Activated naive CD8-positive, alpha-beta T cell treated with anti-CD3 and anti-CD28 coated beads, Interleukin-2, amount 50 U/mL, for 24 hours (primary cell): ENCODE results near the gene SEL1L2.

Experiments used
- ATAC-seq: fragments of 150-1000 bp; cut with Tn5 transposase; one replicate; pipeline ENCODE4 v1.10.0; 2021
- DNase-seq: peaks from one replicate; pipeline ENCODE4 v3.0.0; 2021
- H3K27ac Mint-ChIP-seq: one replicate; pipeline ENCODE4 v1.8.0; 2021; ENCODE audit warnings: mild to moderate bottlenecking, mixed read lengths
- H3K27me3 Mint-ChIP-seq: one replicate; pipeline ENCODE4 v1.8.0; 2021; ENCODE audit warnings: mixed read lengths
- H3K36me3 Mint-ChIP-seq: one replicate; pipeline ENCODE4 v1.8.0; 2021; ENCODE audit warnings: low read depth, mixed read lengths
- H3K4me1 Mint-ChIP-seq: one replicate; pipeline ENCODE4 v1.8.0; 2021; ENCODE audit warnings: mixed read lengths
- H3K4me3 Mint-ChIP-seq: one replicate; pipeline ENCODE4 v1.8.0; 2021; ENCODE audit warnings: mild to moderate bottlenecking, moderate library complexity, mixed read lengths
- H3K9me3 Mint-ChIP-seq: one replicate; pipeline ENCODE4 v1.8.0; 2021; ENCODE audit warnings: mixed read lengths

SEL1L2 gene

DNA sequence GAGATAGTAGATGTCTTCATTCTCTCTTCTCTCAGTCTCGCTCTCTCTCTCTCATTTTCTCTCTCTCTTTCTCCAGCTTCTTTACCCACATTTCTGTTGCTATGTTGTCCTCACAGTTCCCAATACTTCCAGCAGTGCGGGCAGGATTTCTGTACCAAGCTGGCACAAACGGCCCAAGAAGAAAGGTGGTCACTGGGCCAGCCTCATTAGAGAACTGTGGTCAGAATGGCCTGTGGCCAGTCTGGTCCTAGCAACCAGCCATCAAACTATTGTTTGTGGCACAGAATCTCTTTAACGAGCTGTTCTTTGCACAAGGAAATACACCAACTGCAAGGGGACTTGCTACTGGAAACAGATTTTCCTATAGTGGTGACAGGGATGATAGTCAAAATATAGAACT lies 81.3 kb downstream of the SEL1L2 start:
- Mint-ChIP-seq H3K9me3 (no peaks in the 10 kb centered on the region), H3K36me3 (no peaks in the 10 kb centered on the region), H3K27me3 (peaks cover 3% of the 10 kb centered on the region), H3K4me3 (no peak overlapping the region), H3K4me1 (no peaks in the 10 kb centered on the region), H3K27ac (no peak overlapping the region)
- no peak for ATAC-seq
- no peak for DNase-seq

DNA sequence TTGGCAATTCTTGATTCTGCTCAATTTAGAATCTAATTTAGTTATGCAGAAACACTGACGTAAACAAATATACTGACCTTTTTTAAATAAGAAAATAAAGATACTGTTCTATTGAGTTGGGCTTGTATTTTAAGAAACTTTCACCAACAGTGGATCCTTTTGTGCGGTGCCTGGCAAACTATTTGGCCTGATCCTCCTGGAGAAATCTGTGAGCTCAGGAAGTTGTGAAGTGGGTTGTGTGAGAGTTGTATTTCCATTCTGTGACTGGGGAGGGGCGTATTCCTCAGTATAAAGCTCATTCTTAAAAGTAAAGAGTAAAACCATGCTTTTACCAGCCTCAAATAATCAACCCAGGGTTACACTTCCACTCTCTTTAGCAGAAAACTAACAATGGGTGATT lies 85.6 kb downstream of the SEL1L2 start:
- Mint-ChIP-seq H3K27me3 (peaks cover 3% of the 10 kb centered on the region), H3K9me3 (peaks cover 8% of the 10 kb centered on the region), H3K4me1 (no peaks in the 10 kb centered on the region), H3K27ac (no peak overlapping the region), H3K4me3 (no peak overlapping the region), H3K36me3 (no peaks in the 10 kb centered on the region)
- ATAC-seq: no peak
- DNase-seq: no peak

DNA sequence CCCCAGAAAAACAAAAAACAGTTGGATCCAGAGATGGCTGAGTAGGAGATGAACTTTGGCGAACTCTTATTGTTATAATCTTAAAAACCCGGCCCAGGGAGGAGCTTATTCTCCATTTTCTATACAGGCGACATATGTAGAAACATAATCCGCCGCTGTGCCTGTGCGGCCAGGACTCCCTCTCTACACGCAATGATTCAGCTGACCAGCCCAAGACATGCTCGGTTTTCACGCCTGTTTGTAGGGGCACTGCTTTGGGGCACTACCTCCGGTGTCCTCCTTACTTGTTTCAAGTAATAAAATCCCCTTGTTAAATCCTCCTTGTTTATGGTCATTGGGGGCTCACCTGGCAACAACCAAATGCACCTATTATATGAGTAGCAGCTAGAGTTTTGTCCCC lies 89.9 kb downstream of the SEL1L2 start:
- no peaks in the 10 kb centered on the region for H3K36me3 Mint-ChIP-seq
- ATAC-seq (no peak), DNase-seq (no peak)
- no peaks in the 10 kb centered on the region for H3K4me1 Mint-ChIP-seq
- H3K27me3 Mint-ChIP-seq: no peaks in the 10 kb centered on the region
- no peak overlapping the region for H3K27ac Mint-ChIP-seq
- H3K4me3 Mint-ChIP-seq: no peak overlapping the region
- H3K9me3 Mint-ChIP-seq: peaks cover 8% of the 10 kb centered on the region

DNA sequence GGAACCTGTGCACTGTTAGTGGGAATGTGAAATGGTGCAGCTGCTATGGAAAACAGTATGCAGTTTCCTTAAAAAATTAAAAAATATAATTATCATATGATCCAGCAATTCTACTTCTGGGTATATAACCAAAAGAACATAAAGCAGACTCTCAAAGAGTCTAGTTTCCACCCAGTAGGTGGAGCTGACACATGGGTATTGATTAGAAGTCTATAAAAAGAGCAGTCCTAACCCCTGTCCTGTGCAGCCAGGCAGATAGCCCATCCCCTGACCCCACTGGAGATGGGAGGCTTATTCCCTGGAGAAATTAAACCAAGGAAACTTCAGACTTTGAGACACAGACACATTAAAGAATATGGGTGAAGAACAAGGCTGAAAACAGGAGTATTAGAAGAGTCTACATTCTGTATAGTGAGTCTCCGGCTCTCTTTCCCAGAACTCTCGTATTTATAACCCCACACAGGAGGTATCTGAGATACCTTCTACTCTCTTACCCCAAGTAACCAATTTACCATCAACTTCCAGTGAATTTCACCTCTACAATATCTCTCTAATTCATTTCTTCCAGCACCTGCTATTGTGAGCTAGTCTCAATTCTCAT lies 92.3 kb downstream of the SEL1L2 start:
- DNase-seq (no peak), ATAC-seq (no peak)
- Mint-ChIP-seq H3K9me3 (peaks cover 6% of the 10 kb centered on the region), H3K4me1 (no peaks in the 10 kb centered on the region), H3K4me3 (no peak overlapping the region), H3K36me3 (no peaks in the 10 kb centered on the region), H3K27ac (no peak overlapping the region), H3K27me3 (no peaks in the 10 kb centered on the region)

DNA sequence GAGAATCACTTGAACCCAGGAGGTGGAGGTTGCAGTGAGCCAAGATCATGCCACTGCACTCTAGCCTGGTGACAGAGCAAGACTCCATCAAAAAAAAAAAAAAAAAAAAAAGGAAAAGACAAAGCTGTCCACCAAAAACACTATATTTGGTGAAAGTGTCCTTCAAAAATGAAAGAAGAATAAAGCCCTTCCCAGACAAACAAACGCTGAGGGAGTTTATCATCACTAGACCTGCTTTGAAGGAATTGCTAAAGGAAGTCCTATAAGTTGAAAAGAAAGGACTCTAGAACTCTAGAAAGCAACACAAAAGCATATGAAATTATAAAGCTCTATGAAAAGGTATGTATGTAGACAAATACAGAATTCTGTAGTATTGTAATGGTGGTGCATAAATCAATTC lies 98.8 kb downstream of the SEL1L2 start:
- H3K4me1 Mint-ChIP-seq: no peaks in the 10 kb centered on the region
- H3K9me3 Mint-ChIP-seq: peaks cover 18% of the 10 kb centered on the region
- ATAC-seq (no peak), DNase-seq (no peak)
- H3K36me3 Mint-ChIP-seq: peaks cover 5% of the 10 kb centered on the region
- no peaks in the 10 kb centered on the region for H3K27me3 Mint-ChIP-seq
- H3K4me3 Mint-ChIP-seq: no peak overlapping the region
- no peak overlapping the region for H3K27ac Mint-ChIP-seq

DNA sequence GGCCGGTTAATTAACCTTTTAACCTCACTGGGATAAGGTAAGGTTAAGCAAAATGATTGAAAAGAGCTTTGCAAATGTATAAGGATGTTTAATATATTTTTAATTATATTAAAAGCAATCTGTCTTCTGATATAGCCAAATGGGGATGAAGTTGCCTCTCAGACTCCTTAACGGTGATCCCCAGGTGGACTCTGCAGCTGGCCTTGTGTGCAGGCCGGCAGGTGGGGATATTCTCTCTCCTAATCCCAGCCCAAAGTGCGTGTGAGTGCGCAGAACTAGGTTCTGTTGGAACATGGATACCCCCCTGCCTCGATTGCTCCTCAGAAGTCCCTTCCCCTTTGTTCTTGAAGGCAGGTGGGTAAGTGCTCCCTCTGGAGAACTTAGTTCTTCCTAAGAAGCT lies 105.6 kb downstream of the SEL1L2 start:
- Mint-ChIP-seq H3K4me1 (no peaks in the 10 kb centered on the region), H3K4me3 (no peak overlapping the region), H3K27ac (no peak overlapping the region), H3K9me3 (no peaks in the 10 kb centered on the region), H3K36me3 (no peaks in the 10 kb centered on the region), H3K27me3 (no peaks in the 10 kb centered on the region)
- DNase-seq (no peak), ATAC-seq (no peak)

DNA sequence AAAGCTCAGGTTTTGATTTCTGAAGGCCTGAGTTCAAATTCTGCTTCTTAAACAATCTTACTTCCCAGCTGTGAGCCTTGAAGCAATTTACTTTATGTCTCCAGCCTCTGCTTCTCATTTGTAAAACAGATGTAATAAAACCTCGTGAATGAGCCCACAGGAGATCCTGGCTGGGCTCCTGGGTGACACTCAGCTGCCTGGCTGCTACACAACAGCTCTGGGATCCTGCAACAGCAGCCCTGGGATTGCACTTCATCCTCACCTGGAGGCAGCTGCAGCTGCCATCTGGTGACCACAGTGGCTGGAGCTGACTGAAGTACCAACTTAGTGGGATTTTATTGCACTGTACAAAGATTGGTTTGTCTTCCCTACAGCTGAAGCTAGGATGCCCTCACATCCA lies 107.0 kb downstream of the SEL1L2 start:
- no peak for ATAC-seq
- Mint-ChIP-seq H3K27ac (no peak overlapping the region), H3K4me1 (no peaks in the 10 kb centered on the region), H3K4me3 (no peak overlapping the region), H3K36me3 (no peaks in the 10 kb centered on the region), H3K27me3 (no peaks in the 10 kb centered on the region), H3K9me3 (no peaks in the 10 kb centered on the region)
- no peak for DNase-seq

DNA sequence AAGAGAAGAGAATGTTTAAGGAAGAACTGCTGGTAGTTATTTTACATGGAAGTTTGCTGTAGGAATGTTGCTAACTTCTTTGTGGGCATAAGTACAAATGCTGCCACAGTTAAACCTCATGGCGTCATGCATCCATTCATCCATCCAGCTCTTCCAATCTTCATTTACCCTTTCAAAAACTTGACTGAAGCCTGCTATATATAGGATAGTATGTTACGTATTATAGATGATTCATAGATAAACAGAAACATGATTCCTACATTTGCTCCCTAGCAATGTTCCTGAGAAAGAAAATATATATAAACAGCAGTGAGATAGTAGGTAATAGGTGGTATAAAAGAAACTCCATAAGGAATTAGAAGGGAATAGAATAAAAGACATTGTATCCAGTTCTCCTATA lies 111.8 kb downstream of the SEL1L2 start:
- Mint-ChIP-seq H3K27ac (no peak overlapping the region), H3K27me3 (peaks cover 1% of the 10 kb centered on the region), H3K4me1 (no peaks in the 10 kb centered on the region), H3K36me3 (no peaks in the 10 kb centered on the region), H3K4me3 (no peak overlapping the region), H3K9me3 (no peaks in the 10 kb centered on the region)
- ATAC-seq: no peak
- DNase-seq: no peak

DNA sequence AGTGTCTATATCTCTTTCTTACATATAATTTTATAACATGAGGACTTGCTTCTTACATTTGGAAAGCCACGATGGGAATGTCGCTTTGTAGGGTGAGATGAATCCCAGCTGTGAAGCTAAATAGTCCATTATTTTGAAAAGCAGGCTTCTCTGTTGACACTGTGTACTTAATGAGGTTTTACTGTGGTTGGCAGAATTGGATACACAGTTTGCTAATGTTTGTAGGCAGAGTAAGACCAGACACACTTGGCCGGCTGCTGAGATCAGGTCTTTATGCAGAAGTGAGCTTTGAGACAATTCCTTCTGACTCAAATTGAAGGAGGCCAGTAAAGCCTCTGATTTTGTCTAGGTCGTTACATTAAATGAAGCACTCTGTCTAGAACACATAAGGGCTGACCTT lies 112.6 kb downstream of the SEL1L2 start:
- no peak for DNase-seq
- Mint-ChIP-seq H3K4me3 (no peak overlapping the region), H3K9me3 (no peaks in the 10 kb centered on the region), H3K36me3 (no peaks in the 10 kb centered on the region), H3K27me3 (peaks cover 1% of the 10 kb centered on the region), H3K4me1 (no peaks in the 10 kb centered on the region), H3K27ac (no peak overlapping the region)
- no peak for ATAC-seq

DNA sequence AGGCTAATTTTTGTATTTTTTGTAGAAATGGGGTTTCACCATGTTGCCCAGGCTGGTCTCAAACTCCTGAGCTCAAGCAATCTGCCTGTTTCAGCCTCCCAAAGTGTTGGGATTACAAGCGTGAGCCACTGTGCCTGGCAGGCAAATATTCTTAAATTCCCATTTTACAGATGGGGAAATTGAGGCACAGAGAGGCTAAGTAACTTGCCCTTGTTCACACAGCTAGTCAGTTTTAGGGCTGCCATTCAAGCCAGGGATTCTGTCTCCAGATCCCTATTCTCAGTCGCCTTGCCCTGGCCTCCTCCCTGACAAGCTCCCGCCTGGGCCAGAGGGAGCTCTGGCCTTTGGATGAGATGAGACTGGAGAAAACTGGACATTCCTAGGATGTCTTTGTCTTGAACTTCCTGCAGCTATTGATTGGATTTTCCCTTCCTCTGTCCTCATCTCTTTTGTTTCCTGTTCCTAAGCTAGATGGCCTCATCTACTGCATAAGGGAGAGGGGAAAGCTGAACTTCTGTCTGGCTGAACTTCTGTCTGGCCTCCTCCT lies 115.1 kb downstream of the SEL1L2 start:
- H3K4me1 Mint-ChIP-seq: no peaks in the 10 kb centered on the region
- no peak overlapping the region for H3K27ac Mint-ChIP-seq
- H3K4me3 Mint-ChIP-seq: no peak overlapping the region
- peaks cover 3% of the 10 kb centered on the region for H3K27me3 Mint-ChIP-seq
- ATAC-seq (no peak), DNase-seq (no peak)
- no peaks in the 10 kb centered on the region for H3K9me3 Mint-ChIP-seq
- no peaks in the 10 kb centered on the region for H3K36me3 Mint-ChIP-seq

DNA sequence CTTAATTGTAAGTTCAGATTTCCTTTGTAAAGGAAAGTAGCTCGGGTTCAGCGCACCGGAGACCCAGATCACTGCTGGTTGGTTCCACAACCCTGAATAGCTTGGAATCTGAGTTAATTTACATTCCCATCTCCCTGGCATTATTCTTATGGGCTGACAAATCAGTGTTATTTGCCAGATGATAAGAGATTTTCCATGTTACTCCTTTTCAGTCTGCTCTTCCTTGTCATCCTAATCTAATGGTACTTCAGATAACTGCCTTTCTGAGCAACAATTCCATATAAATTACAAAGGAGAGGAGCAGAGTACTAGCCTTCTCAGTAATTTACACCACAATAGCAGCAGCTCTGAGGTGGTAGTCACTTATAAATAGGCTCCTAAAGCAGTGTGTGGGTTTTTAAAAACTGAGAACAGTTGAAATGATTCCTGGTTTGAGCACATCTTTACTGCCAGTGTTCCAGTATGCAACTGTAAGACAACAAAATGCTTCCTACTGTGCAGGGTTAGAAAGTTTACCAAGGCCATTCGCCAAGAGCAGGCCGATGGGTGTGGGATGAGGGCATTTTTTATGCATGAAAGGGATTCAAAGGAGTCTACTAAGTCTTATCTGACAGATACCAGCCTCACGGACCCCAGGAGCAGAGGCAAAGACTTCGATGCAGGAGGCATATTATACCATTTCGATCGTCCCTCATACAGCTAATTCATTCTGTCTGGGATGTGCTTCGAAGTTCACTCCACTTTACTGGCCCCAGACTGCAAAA lies 115.8 kb downstream of the SEL1L2 start:
- ATAC-seq: no peak
- Mint-ChIP-seq H3K36me3 (no peaks in the 10 kb centered on the region), H3K27me3 (peaks cover 3% of the 10 kb centered on the region), H3K27ac (no peak overlapping the region), H3K4me3 (no peak overlapping the region), H3K9me3 (no peaks in the 10 kb centered on the region), H3K4me1 (no peaks in the 10 kb centered on the region)
- DNase-seq: no peak

DNA sequence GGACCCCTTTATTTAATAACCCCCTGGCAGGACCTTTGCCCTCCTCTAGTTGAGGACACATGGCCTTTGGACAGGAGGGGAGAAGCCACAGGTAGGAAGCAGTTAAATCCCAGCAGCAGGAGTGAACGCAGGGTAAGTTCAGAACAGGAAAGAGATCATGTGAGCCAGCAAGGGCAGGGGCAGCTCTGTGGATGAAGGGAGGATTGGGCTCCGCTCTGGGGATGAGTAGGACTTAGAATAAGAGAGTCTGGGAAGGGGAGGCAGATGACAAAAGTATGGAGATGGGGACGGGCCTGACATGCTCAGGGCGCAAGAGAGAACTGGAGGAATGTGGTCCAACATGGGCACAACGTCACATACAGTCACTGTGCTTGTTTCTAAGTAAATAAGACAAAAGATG lies 116.6 kb downstream of the SEL1L2 start:
- Mint-ChIP-seq H3K4me3 (no peak overlapping the region), H3K4me1 (no peaks in the 10 kb centered on the region), H3K27me3 (peaks cover 3% of the 10 kb centered on the region), H3K9me3 (no peaks in the 10 kb centered on the region), H3K36me3 (no peaks in the 10 kb centered on the region), H3K27ac (no peak overlapping the region)
- no peak for ATAC-seq
- no peak for DNase-seq

DNA sequence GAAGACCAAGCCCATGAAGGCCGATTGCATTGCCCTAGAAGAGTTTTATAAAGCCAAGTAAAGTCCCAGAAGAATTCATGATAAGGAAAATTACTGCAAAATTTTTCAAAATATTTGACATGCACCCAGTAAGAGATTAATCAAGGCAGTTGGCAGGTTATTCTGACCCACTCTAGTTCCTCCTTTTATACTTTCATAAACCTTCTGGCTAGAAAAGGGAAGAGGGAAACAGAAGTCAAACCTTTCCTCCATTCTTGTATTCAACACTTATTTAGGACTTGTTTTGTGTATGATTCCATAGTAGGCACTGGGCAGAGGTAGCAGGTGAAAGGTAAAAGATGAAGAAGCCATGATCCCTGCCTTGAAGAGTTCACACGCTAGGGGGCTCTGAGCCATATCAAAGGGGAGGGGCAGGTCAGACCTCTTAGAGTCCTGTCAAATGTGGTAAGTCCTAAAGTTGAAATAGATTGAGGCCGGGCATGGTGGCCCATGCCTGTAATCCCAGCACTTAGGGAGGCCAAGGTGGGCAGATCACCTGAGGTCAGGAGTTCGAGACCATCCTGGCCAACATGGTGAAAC lies 120.2 kb downstream of the SEL1L2 start:
- no peaks in the 10 kb centered on the region for H3K36me3 Mint-ChIP-seq
- H3K4me1 Mint-ChIP-seq: no peaks in the 10 kb centered on the region
- H3K9me3 Mint-ChIP-seq: no peaks in the 10 kb centered on the region
- peaks cover 3% of the 10 kb centered on the region for H3K27me3 Mint-ChIP-seq
- H3K27ac Mint-ChIP-seq: no peak overlapping the region
- DNase-seq (no peak), ATAC-seq (no peak)
- no peak overlapping the region for H3K4me3 Mint-ChIP-seq

DNA sequence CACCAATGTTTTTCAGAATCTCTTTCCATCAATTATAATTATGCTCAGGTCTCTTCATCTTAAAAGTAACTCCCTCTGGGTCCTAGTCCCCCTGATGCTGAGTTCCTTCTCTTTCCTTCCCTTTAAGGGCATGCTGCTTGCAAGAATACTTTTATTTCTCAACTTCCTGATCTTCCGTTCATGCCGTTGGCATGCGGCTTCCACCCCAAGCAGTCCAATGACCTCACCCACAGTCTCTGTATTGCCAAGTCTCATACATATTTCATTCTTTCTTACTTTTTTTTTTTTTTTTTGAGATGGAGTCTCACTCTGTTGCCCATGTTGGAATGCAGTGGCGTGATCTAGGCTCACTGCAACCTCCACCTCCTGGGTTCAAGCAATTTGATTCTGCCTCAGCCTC lies 122.1 kb downstream of the SEL1L2 start:
- peaks cover 2% of the 10 kb centered on the region for H3K27me3 Mint-ChIP-seq
- DNase-seq (no peak), ATAC-seq (no peak)
- H3K9me3 Mint-ChIP-seq: no peaks in the 10 kb centered on the region
- no peak overlapping the region for H3K27ac Mint-ChIP-seq
- no peak overlapping the region for H3K4me3 Mint-ChIP-seq
- no peaks in the 10 kb centered on the region for H3K36me3 Mint-ChIP-seq
- no peaks in the 10 kb centered on the region for H3K4me1 Mint-ChIP-seq

DNA sequence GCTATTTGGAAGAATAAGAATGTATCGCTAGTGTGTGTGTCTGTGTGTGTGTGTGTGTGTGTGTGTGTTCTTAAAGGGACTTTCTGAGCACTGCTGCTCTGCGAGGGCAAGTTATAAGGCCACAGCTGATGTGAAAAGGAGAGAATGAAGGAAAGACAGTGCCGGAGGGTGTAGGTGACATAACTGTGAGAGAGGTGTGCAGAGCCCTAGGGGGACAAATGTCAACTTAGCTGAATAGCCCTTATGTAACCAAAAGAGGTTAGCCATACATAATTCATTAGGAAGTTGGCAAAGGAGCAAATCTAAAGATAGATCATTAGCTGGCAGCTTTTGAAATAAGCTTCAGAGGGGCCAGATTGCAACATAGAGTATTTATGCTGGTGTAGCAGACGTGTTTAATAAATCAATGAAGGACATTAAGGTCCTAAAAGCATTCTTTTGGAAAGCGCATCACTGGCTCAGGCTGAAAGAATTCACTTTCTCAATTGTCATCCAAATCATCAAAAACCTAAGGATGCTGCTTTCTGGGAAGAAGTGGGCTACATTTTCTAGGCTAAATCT lies 124.5 kb downstream of the SEL1L2 start:
- no peak for DNase-seq
- Mint-ChIP-seq H3K4me1 (no peaks in the 10 kb centered on the region), H3K27ac (no peak overlapping the region), H3K27me3 (peaks cover under 1% of the 10 kb centered on the region), H3K9me3 (no peaks in the 10 kb centered on the region), H3K36me3 (no peaks in the 10 kb centered on the region), H3K4me3 (no peak overlapping the region)
- no peak for ATAC-seq
